HG02798 (cell line): ENCODE results near the gene ATP4B.
A peak's percentile ranks its signal among the peaks of the same experiment; 100 is the strongest.

Experiments
- ATAC-seq: cut with Tn5 transposase; IDR thresholded peaks from one replicate; pipeline ENCODE4 v1.9.1; 2021; ENCODE audit warnings: mild to moderate bottlenecking; ENCODE audit not compliant: unreplicated experiment, poor library complexity

ATP4B gene

DNA sequence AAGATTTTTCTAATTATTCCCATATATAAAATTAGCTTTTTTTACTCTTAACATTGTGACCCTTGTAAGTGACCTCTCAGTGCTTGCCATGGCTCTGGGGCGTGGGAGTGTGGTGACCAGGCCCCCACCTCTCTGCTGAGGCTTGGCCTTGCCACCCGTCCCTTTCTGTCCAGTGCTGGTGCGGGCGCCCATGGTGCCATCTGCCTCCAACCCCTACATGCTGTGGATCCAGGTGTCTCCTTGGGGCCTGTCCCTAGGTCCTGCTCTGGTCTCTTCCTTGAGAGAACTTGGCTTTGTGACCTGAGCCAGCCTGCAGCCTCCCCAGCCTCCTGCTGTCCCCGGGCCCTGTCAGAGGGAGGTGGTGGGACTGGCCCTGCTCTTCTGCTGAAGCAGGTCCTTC lies 46.0 kb downstream of the ATP4B start:
- no peak for ATAC-seq

GRCh38 chr13:113610266-113610665 lies 47.7 kb downstream of the ATP4B start:
- no peak for ATAC-seq

GRCh38 chr13:113609616-113610015 lies 48.4 kb downstream of the ATP4B start:
- no peak for ATAC-seq

DNA sequence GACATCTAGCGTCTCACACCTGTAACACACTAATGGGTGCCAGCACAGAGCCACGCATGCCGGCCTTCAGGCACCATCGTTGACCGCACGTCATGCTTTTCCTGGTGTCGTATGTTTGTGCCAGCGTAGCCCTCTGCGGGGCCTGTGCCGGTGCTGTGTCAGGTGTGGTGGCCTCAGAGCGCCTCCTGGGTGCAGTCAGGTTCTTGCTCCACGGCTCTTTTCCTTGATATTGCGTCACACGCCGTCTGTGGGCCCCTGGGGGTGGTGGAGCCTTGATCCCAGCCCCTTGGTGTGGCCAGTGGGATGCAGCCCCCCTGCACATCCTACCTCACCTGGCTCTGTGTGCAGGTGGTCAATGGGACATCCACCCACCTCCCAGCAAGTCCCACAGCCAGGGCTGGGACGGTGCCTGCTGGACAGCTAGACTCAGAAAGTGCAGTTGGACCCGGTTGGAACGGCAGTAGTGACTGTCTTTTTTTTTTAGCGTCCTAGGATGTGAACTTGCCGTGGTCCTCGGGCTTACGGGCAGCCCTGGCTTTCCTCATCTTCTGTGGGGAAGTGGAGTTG lies 48.9 kb downstream of the ATP4B start:
- no peak for ATAC-seq

GRCh38 chr13:113607889-113608635 lies 49.9 kb downstream of the ATP4B start:
- ATAC-seq, result no peak

DNA sequence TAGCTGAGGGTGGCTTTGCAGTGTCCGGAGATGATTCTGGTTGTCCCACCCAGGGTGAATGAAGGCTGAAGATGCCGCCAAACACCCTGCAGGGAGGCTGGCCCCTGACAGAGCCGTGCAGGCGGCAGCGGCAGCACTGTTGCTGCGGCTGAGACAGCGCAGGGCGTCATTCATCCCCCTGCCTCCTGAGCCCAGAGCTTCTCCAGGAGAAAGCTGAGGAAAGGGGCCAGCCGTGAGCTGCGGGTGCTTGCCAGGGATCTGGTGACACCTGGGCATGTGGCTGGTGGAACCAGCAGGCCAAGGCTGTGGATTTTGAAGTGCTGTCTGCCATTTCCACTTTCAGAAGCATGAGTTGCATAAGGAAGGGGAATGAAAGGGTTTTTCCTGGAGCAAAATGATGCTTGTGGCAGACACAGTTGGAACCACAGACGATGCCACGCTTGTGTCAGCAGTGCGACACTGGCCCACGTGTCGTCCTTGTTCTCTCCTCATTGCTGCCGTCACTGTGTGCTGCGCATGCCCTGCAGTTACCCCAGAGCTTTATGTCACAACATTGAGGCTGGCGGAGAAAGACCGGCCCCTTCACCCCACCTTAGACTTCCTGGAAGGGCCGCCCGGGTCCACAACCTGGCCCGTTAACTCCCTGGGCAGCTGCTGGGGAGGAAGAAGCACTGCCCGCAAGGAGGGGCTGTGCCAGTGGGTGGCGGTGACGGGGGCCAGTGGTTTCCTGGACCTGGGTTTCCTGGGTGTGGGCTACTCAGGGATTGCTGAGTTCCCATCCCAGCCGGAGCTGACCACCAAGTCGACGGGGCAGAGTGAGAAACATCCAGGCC lies 50.7 kb downstream of the ATP4B start:
- no peak for ATAC-seq

- no peak for ATAC-seq
Observed at GRCh38 chr13:113605866-113606438, 52.0 kb downstream of the ATP4B start.

DNA sequence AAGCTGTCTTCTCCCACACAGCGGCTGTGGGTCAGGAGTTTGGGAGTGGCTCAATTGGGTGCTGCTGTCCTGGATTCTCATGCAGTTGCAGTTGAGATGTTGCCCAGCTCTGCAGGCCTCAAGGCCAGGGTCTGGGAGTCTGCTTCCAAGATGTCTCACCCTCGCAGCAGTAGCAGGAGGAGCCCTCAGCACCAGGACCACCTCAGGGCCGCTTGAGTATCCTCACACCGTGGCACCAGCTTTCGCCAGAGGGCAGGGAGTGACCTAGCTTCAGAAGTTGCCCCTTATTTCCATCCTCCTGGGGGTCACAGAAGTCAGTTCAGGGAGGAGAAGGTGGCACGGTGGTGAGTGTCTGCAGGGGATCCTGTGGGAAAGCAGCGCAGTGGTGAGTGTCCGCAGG lies 52.5 kb downstream of the ATP4B start:
- ATAC-seq, result no peak

GRCh38 chr13:113604186-113604585 lies 53.8 kb downstream of the ATP4B start:
- ATAC-seq, result peak; percentile 63

DNA sequence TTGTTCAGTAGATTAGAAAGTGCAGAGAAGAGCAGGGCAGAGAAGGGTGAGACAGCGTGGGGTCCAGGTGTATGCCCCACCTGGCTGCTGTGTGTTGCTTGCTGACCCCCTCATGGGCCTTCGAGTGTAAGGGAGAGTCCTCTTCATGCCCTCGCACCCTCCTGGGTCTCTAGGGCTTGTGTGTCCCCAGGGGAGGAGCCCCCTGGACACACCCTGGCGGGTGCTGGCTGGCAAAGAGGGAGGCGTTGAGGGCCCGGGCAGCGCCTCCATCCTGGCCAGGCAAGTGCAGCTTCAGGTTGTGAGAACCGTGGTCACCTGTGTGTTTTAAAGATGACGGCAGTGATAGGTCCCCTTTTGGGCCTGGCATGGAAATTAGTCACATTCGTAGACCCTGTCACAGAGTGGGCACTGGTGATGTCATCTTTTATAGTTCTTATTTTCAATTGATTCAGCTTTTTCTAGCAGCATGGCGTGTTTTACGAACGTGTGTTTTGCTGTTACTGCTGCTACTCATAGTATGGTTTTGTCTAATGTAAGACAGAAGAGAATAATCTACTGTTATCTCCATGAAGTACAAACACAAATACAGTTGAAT lies 54.8 kb downstream of the ATP4B start:
- ATAC-seq, result no peak

DNA sequence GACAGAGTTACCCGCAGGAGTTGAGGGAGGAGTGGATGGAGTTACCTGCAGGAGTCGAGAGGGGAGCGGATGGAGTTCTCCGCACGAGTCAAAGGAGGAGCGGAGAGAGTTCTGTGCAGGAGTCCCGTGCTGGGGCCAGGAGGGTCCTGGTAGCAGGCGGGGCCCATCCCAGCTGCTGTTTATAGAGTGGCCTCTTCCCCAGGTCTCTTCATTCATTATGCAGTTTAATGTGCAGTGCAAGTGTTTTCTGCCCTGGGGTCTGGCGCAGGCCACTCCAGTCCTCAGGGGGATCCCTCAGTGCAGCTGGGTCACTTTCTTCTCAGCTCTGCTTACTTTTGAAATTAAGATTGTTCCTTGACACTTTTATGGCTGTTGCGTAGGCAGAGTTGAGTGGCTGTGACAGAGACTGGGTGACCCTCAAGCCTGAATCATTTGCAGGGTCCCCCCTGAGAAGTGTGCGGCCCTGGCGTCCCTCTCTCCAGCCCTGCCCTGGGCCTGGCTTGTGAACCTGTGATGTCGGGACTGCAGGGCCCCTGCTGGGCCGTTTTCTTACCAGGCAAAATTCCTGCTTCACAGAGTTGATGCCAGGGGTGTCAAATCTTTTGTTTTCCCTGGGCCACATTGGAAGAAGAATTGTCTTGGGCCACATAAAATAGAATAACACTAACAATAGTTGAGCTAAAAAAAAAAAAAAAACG lies 55.6 kb downstream of the ATP4B start:
- ATAC-seq, result no peak

- no peak for ATAC-seq
Observed at GRCh38 chr13:113601166-113602070, 56.6 kb downstream of the ATP4B start.

DNA sequence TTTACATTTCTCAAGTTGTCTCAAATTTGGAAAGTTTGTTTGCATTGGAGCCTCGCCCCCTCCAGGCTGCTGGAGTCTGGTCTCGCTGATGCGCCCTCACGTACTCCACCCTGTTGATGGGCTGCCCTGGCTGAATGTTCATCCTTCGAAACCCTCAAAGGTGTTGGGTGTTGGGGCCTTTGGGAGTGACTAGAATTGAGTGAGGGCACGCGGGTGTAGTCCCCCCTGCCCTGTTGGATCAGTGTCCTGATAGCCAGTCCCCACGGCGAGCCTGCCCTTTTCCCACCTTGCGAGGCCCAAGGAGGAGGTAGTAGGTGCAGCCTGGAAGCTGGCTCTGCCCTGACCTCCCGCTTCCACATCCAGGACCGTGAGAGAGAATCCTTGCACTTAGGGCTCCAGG lies 58.6 kb downstream of the ATP4B start:
- ATAC-seq, result no peak
